ENCODE data around the gene BAHD1. TPM values are rescaled to one million over a fixed set of nuclear protein-coding genes. Genes with fewer than 3 reads are reported as not detected.

The BAHD1 gene
- total RNA-seq, 2 experiments from 2014 or later, result 28.7 to 30.8 TPM

DNA sequence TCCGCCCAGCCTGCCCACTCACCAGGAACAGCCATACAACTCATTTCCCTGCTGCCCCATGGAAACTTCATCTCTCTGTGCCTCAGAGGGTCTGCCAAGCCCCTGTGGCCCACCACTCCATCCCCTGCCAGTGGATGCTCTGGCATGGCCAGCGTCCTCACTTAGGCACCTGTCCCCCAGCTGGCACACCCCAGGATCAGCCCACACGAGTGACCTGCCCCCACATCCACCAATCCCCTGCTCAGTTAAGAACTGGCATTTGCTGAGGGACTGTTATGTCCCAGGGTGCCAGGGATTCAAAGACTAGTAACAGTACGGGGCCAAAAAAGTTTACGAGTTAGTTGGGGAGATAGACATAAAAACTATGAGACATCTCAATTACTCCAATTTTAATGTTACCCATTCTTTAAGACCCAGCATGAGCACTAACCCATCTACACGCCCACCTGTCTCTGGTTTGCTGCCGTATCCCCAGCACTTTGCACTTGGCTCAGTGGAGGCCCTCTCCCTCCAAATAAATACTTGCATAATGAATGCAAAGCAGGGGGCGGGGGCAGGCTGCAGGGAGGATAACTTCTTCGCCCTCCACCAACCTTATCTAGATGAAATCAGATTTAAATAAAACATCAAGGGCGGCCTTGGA is 11.6 kb upstream of the BAHD1 start:
- Mint-ChIP-seq H3K9me3 (no peaks in the 10 kb centered on the region), H3K27me3 (peaks cover 6% of the 10 kb centered on the region), H3K27ac (no peak overlapping the region), H3K4me1 (no peaks in the 10 kb centered on the region), H3K36me3 (ENCODE audit: low read depth) (no peaks in the 10 kb centered on the region), H3K4me3 (no peak overlapping the region)
- CTCF ChIA-PET, result interaction anchor here (0.9 to 1.2 kb wide), 2 partner anchors 9 to 89 kb away, joined by 3 read pairs; no protein-coding TSS in a partner anchor
- DNase-seq, result no peak
- POLR2A ChIA-PET, result no interaction called here

- ChIA-PET CTCF (interaction anchor here (0.9 to 2.0 kb wide), 4 partner anchors 8 to 23 kb away, joined by 3 to 7 read pairs (median 3); no protein-coding TSS in a partner anchor), POLR2A (interaction anchor here (0.5 kb wide), 1 partner anchor 122 kb away, joined by 4 read pairs; no protein-coding TSS in a partner anchor)
- H3K4me3 Mint-ChIP-seq, result no peak overlapping the region
- no peaks in the 10 kb centered on the region for H3K36me3 Mint-ChIP-seq (ENCODE audit: low read depth)
- H3K4me1 Mint-ChIP-seq, result peaks cover 2% of the 10 kb centered on the region
- DNase-seq, result no peak
- no peaks in the 10 kb centered on the region for H3K9me3 Mint-ChIP-seq
- H3K27me3 Mint-ChIP-seq, result peaks cover 17% of the 10 kb centered on the region
- no peak overlapping the region for H3K27ac Mint-ChIP-seq
These were observed 10.4 kb upstream of the BAHD1 start for GRCh38 chr15:40430271-40430805.

DNA sequence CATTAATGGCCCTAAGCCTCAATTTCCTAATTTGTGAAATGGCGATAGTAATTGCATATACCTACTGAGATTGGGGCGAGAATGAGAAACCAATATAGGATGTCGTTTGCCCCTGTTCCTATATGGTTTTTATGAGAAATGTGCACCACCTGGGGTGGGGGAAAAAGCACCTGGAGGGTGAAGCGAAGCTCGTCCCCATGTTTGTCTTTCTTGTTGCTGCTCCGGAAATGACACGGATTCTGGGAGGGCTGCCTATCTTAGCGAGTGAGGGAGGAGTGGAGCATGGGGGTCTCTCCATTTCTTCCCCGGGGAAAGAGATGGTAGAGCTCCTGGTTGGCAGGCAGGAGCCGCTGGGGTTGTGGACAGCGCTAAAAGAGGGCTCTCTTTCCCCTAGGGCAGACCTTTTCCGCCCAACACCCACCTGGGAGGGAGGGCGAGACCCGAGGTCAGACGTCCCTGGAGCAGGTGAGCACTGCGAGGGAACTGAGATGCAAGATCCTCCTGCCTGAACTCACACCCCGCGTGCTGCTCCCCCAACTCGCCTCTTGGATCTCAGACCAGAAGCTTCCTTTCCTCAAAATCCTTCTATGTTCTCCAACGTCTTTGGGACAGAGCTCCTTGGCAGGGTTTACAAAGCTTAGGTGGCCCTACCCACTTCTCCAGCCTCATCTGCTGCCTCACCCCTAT is 5.6 kb upstream of the BAHD1 start:
- H3K4me3 Mint-ChIP-seq, result no peak overlapping the region
- peaks cover 4% of the 10 kb centered on the region for H3K36me3 Mint-ChIP-seq (ENCODE audit: low read depth)
- H3K27ac Mint-ChIP-seq, result no peak overlapping the region
- peaks cover 23% of the 10 kb centered on the region for H3K4me1 Mint-ChIP-seq
- CTCF ChIA-PET, result interaction anchor here (1.0 to 2.3 kb wide), 4 partner anchors 13 to 91 kb away, joined by 3 to 7 read pairs (median 4); no protein-coding TSS in a partner anchor
- DNase-seq, result no peak
- peaks cover 59% of the 10 kb centered on the region for H3K27me3 Mint-ChIP-seq
- POLR2A ChIA-PET, result no interaction called here
- H3K9me3 Mint-ChIP-seq, result no peaks in the 10 kb centered on the region

GRCh38 chr15:40435710-40436089 is 5.1 kb upstream of the BAHD1 start:
- POLR2A ChIA-PET, result no interaction called here
- Mint-ChIP-seq H3K4me1 (peaks cover 23% of the 10 kb centered on the region), H3K4me3 (no peak overlapping the region), H3K27ac (no peak overlapping the region), H3K9me3 (no peaks in the 10 kb centered on the region), H3K27me3 (peaks cover 60% of the 10 kb centered on the region), H3K36me3 (ENCODE audit: low read depth) (peaks cover 4% of the 10 kb centered on the region)
- no peak for DNase-seq
- CTCF ChIA-PET, result interaction anchor here (1.0 to 2.3 kb wide), 4 partner anchors 14 to 91 kb away, joined by 3 to 7 read pairs (median 4); no protein-coding TSS in a partner anchor

DNA sequence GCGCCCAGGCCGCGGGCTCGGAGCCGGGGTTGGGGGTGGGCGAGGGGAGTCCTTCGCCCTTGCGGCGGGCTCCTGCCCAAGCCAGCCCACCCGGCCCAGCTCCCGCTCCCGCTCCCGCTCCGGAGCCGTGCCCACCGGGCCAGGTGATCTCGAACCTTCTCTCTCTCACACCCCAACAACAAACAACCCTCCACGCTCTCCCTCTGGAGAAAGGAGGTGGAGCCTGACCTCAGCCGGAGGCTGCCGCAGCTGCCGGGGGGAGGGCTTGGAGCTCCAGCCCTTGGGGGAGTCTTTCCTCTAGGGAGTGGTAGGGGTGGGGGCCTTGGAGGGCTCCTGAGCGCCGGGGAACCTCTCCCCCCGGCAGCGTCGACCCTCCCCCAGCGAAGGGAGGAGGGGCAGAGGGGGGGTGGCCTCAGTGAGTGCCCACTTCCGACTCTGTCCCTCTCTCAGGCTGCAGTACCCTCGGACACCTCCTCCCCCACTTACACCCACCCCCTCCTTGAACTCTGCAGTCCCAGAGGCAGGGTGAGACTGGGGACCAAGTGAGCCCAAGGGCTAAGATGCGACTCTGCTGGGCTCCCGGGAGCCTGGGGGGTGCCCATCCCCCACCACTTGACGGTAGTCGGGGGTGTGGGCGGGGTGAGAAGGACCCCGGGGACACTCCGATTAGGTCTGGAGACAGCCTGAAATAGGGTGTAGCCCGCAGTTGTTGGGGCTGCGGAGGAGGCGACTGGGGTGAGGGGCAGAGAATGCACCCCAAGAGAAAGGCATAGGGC is 4.4 kb upstream of the BAHD1 start:
- Mint-ChIP-seq H3K4me1 (peaks cover 23% of the 10 kb centered on the region), H3K9me3 (no peaks in the 10 kb centered on the region), H3K27me3 (peaks cover 60% of the 10 kb centered on the region), H3K4me3 (no peak overlapping the region), H3K27ac (no peak overlapping the region), H3K36me3 (ENCODE audit: low read depth) (peaks cover 4% of the 10 kb centered on the region)
- CTCF ChIA-PET, result interaction anchor here (1.0 to 2.3 kb wide), 3 partner anchors 15 to 92 kb away, joined by 3 to 7 read pairs (median 4); no protein-coding TSS in a partner anchor
- POLR2A ChIA-PET, result no interaction called here
- DNase-seq, result no peak

DNA sequence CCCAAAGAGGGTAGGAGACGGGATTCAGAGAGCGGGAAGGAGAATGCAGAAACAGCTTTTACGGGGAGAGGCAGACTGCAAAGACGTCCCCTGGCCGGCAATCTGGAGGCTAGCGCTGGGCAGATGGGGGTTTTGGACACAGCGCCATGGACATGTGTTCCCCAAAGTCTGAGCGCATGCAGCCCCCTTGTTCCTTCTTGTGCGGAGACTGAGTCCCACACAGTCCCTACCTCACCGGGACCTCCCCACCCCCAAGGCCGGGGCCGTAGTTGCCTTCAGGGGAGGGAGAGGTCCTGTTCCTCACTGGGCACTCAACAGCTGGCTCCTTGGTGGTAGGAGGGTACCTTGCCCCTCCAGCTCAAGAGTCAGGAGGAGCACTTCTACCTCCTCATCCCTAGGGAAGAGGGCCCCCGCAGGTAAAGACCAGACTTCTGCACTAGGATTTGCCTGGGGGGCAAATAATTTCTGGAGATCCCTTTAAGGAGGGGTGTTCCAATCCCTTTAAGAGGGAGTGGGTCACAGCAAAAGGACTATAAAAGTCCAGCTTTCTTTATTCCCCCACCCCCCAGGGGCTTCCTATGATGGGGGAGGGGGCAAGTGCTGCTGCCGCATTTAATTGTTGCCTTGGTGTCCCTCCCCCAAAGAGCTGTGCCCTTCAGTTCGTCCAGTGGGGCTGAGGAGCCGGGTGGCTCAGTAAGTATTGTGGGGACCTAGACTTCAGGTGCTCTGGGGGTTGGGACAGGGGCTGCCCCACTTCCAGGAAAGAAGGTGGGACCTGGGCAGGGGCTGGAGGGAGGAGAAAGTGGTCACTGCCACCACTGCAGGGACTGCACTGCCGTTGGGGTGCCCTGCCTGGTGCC is 3.6 kb upstream of the BAHD1 start:
- Mint-ChIP-seq H3K4me3 (no peak overlapping the region), H3K27me3 (peaks cover 60% of the 10 kb centered on the region), H3K27ac (no peak overlapping the region), H3K9me3 (no peaks in the 10 kb centered on the region), H3K4me1 (peaks cover 23% of the 10 kb centered on the region), H3K36me3 (ENCODE audit: low read depth) (peaks cover 4% of the 10 kb centered on the region)
- no peak for DNase-seq
- CTCF ChIA-PET, result interaction anchor here (0.6 to 2.3 kb wide), 4 partner anchors 7 to 99 kb away, joined by 3 to 7 read pairs (median 3); no protein-coding TSS in a partner anchor
- POLR2A ChIA-PET, result no interaction called here

DNA sequence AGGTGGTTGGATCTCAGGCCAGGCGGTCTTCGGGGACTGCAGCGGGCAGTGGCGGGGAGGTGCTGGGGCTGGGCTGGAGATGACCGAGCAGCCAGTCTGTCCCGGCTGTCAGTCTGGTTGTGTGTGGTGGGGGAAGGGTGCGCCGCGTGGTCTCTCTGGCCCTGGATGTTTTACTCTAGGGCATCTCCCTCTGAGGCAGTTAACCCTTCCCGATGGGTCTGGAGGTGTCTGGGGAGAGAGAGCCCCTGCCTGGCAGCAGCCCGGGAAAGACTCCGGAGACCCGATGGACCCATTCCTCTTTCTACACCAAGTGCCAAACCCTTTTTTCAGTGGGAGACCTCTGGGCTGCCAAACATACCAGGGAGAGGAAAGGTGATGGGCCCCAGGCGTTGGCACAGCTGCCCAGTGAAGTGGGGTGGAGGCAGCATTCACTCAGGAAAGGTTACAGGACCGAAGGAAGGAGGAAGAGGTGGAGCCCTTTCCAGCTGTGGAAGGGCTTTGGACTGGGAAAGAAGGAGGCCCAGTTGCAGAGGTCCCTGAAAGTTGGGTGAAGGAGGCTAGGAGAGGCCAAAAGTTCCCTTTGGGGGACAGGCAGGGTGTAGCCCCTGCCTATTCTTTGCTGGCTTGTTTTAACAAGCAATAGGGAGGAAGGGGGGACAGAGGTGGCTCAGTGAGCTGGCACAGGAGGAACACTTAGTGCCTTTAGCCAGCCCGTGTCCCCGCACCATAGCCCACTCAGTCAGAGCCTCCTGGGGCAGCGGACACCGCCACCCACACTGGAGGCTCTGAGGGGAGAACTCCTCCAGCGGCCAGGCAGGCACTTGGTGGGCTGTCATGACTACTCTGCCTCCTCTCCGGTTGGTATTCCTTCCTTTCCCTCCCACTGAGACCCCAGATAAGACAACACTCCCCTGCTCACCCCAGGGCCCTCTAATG is 2.7 kb upstream of the BAHD1 start:
- Mint-ChIP-seq H3K4me1 (peaks cover 32% of the 10 kb centered on the region), H3K4me3 (no peak overlapping the region), H3K27me3 (peaks cover 63% of the 10 kb centered on the region), H3K27ac (no peak overlapping the region), H3K36me3 (ENCODE audit: low read depth) (peaks cover 9% of the 10 kb centered on the region), H3K9me3 (no peaks in the 10 kb centered on the region)
- no peak for DNase-seq
- ChIA-PET CTCF (interaction anchor here (0.6 to 1.5 kb wide), 5 partner anchors 8 to 70 kb away, joined by 3 read pairs; no protein-coding TSS in a partner anchor), POLR2A (no interaction called here)

DNA sequence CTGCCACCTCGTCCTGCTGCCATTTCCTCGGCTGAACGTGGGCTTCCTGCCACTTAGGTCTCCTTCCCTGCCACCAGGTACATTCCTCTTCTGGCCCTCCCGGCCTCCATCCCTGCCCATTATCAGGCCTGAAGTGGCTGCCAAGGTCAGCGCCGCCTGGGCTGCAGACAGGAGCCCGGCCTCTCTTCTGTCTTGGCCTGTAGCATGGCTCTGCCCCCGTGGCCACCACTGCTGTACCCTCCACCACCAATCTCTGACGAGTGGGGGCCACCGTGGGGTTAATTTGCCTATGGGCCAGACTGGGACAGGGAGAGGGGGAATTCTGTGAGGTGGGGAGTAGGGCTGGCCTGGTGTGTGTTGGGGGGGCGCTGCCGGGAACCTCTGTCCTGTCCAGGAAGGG is 2.0 kb upstream of the BAHD1 start:
- Mint-ChIP-seq H3K36me3 (ENCODE audit: low read depth) (peaks cover 12% of the 10 kb centered on the region), H3K27me3 (peaks cover 61% of the 10 kb centered on the region), H3K4me3 (no peak overlapping the region), H3K4me1 (peaks cover 38% of the 10 kb centered on the region), H3K9me3 (no peaks in the 10 kb centered on the region), H3K27ac (no peak overlapping the region)
- DNase-seq, result no peak
- ChIA-PET CTCF (interaction anchor here (0.6 to 4.8 kb wide), 7 partner anchors 9 to 71 kb away, joined by 3 to 28 read pairs (median 3); no protein-coding TSS in a partner anchor), POLR2A (no interaction called here)

DNA sequence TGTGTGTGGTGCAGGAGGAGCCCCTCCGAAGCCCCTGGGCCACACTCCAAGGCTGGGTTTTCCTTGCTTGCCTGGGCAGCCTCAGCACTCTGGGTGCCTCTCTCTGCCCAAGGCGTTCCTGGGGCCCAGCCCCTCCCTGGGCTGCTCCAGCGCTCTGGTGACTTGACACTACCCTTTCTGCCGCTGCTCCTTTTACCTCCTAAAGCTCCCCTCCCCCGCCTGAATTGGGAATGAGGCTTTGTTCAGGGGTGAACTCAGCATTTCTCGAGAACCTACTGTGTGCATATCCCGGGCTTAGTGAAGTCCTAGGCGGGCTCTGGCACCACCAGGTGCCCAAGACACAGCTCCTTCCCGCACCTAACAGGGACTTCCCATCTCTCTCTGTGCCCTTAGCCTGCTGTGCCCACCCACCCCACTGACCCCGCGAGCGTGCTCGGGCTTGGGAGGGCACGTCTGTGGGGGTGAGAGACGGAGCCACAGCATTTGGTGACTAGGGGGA is 1.2 kb upstream of the BAHD1 start:
- Mint-ChIP-seq H3K27ac (peak overlapping the region; percentile 83), H3K4me3 (peak overlapping the region; percentile 87), H3K4me1 (peaks cover 45% of the 10 kb centered on the region), H3K9me3 (no peaks in the 10 kb centered on the region), H3K36me3 (ENCODE audit: low read depth) (peaks cover 13% of the 10 kb centered on the region), H3K27me3 (peaks cover 58% of the 10 kb centered on the region)
- ChIA-PET CTCF (interaction anchor here (0.6 to 4.8 kb wide), 10 partner anchors 8 to 130 kb away, joined by 3 to 28 read pairs (median 3); partner anchors contain the start of gene INAFM2), POLR2A (no interaction called here)
- DNase-seq, result no peak

DNA sequence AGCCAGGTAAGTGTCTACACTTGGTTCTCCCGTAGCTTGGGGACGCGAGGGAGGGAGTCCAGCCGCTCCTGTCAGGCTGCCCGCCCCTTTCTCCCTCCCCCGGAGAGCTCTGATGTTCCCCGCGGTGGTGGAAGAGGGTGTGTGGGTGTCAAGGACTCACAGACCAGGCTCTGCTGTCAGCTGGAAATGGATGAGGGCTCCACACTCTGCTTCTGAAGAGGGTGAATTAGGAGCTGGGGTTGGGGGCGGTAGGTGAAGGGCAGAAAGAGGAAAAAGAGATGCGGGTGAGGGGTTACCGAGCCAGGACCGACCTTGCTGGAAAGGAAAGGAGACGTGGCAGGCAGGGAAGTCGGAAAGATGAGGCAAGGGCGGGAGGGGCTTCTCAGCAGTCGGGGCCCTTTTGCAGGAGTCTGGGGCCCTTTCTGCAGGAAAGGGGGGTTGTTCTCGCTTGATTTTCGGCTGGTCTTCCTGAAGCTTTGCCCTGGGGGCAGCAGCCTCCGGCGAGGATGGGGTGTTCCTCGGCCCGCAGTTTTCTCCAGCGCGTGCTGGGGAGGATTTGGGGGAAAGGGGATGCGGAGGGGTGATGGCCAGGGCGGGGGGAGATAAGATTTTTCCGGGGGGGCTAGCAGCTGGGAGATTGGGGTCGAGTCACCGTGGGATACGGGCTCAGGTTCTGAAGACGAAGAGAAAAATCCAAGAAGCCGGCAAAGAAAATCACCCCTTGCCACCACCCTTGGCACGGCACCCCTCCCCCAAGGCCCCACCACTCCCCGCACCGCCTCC is 602 bp upstream of the BAHD1 start:
- Mint-ChIP-seq H3K36me3 (ENCODE audit: low read depth) (peaks cover 13% of the 10 kb centered on the region), H3K4me1 (peaks cover 48% of the 10 kb centered on the region), H3K27ac (peak overlapping the region; percentile 83), H3K27me3 (peaks cover 53% of the 10 kb centered on the region), H3K4me3 (peak overlapping the region; percentile 87), H3K9me3 (no peaks in the 10 kb centered on the region)
- ChIA-PET POLR2A (interaction anchor here (0.6 kb wide), 2 partner anchors 10 to 127 kb away, joined by 3 to 4 read pairs; no protein-coding TSS in a partner anchor), CTCF (interaction anchor here (0.6 to 4.8 kb wide), 13 partner anchors 9 to 336 kb away, joined by 3 to 28 read pairs (median 3); partner anchors contain the start of gene INAFM2)
- DNase-seq, result no peak

Data from activated CD4-positive, alpha-beta T cell treated with anti-CD3 and anti-CD28 coated beads, Interleukin-2, amount 10 ng/mL, durations not matched to agents 7 days and 5 days (primary cell).